ENCODE data around the gene DISC1.

Gene DISC1

DNA sequence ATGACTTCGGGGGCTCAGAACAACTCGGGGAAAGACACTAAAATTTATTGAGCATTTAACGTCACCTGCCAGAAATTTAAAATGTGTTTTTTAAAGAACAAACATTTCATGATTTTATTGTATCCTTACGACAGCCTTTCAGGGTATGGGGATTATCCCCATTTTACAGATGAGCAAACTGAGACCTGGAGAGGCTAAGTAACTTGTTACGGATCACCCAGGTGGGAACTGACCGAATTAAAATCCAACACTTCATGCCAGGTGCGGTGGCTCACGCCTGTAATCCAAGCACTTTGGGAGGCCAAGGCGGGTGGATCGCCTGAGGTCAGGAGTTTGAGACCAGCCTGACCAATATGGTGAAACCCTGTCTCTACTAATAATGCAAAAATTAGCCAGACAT, 50.9 kb downstream of the DISC1 start:
- FAIRE-seq (no peak), DNase-seq (ENCODE audit: insufficient read length, low spot score) (no peak)
- TF ChIP-seq SPI1 (IDR thresholded peaks at IDR 0.05; ENCODE audit: low read depth, low read length) (no peak), POLR2A (IDR thresholded peaks at IDR 0.05; ENCODE audit: low read depth, low read length) (no peak), PAX5 (IDR thresholded peaks at IDR 0.05; ENCODE audit: insufficient read depth, low read length, severe bottlenecking) (no peak), TAF1 (IDR thresholded peaks at IDR 0.05; ENCODE audit: low read depth, low read length) (no peak), POU2F2 (IDR thresholded peaks at IDR 0.05; ENCODE audit: low read depth, low read length) (no peak), POLR2AphosphoS5 (IDR thresholded peaks at IDR 0.05; ENCODE audit: low read depth, low read length) (no peak)

DNA sequence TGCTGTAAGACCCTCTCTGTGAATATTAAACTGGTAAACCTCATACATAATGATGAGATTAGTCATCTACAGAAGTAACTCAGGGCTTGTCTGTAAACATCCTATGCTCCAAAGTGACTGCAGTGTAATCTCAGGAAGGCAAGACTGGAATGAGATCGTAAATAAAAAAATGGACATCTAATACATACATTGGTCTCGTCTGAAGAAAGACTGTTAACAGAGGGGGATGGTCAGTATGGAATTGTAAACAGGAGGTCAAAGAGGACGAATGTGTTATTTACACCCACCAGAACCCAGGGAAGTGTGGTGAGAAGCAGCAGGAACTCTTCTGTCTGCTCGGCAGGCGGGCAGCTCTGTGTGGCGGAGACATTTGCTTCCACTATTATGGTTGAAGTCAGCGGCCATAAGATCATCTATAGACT, 51.4 kb downstream of the DISC1 start:
- FAIRE-seq, result no peak
- TF ChIP-seq POU2F2 (IDR thresholded peaks at IDR 0.05; ENCODE audit: low read depth, low read length) (no peak), POLR2AphosphoS5 (IDR thresholded peaks at IDR 0.05; ENCODE audit: low read depth, low read length) (no peak), SPI1 (IDR thresholded peaks at IDR 0.05; ENCODE audit: low read depth, low read length) (no peak), PAX5 (IDR thresholded peaks at IDR 0.05; ENCODE audit: insufficient read depth, low read length, severe bottlenecking) (no peak), TAF1 (IDR thresholded peaks at IDR 0.05; ENCODE audit: low read depth, low read length) (no peak), POLR2A (IDR thresholded peaks at IDR 0.05; ENCODE audit: low read depth, low read length) (no peak)
- no peak for DNase-seq (ENCODE audit: insufficient read length, low spot score)

DNA sequence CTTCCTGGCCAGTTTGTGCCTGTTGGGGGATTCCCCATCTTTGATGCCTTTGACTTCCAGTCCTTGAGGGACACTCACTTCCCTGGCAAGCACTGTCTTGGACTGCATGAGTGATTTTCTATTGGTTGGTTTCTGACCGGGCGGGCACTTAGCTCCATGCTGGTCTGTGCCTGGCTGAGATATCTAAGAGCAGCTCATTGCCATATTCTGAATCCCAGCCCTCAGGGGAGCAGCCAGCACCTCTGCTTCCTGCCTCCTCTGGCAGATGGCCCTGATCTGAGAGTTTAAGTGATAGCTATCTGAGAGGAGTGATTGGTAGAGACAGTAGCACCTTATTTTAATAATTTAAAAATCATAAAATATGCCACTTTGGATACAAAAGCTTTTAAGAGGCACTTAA, 52.5 kb downstream of the DISC1 start:
- FAIRE-seq, result no peak
- no peak for DNase-seq (ENCODE audit: insufficient read length, low spot score)
- TF ChIP-seq SPI1 (IDR thresholded peaks at IDR 0.05; ENCODE audit: low read depth, low read length) (no peak), PAX5 (IDR thresholded peaks at IDR 0.05; ENCODE audit: insufficient read depth, low read length, severe bottlenecking) (no peak), POU2F2 (IDR thresholded peaks at IDR 0.05; ENCODE audit: low read depth, low read length) (no peak), POLR2A (IDR thresholded peaks at IDR 0.05; ENCODE audit: low read depth, low read length) (no peak), TAF1 (IDR thresholded peaks at IDR 0.05; ENCODE audit: low read depth, low read length) (no peak), POLR2AphosphoS5 (IDR thresholded peaks at IDR 0.05; ENCODE audit: low read depth, low read length) (no peak)

DNA sequence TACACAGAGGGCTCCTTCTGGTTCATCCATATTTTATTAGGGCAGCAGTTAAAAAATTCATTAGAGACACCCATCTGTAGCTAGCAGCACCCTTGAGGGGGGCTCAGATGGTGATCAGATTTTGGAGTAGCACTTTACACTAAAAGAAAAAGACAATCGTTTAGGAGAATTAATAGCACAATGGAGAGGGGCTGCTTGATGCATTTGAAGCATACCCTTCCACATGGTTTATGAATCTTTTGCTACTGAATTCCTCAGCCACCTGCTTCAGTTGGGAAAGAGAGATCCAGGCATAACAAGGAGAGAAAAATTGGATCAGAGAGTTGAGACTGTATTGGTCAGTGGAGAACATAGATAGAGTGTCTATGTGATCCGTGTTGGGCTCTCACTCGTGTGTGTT, 54.4 kb downstream of the DISC1 start:
- TF ChIP-seq TAF1 (IDR thresholded peaks at IDR 0.05; ENCODE audit: low read depth, low read length) (no peak), POLR2AphosphoS5 (IDR thresholded peaks at IDR 0.05; ENCODE audit: low read depth, low read length) (no peak), POU2F2 (IDR thresholded peaks at IDR 0.05; ENCODE audit: low read depth, low read length) (no peak), POLR2A (IDR thresholded peaks at IDR 0.05; ENCODE audit: low read depth, low read length) (no peak), SPI1 (IDR thresholded peaks at IDR 0.05; ENCODE audit: low read depth, low read length) (no peak), PAX5 (IDR thresholded peaks at IDR 0.05; ENCODE audit: insufficient read depth, low read length, severe bottlenecking) (no peak)
- FAIRE-seq, result no peak
- DNase-seq (ENCODE audit: insufficient read length, low spot score), result no peak

DNA sequence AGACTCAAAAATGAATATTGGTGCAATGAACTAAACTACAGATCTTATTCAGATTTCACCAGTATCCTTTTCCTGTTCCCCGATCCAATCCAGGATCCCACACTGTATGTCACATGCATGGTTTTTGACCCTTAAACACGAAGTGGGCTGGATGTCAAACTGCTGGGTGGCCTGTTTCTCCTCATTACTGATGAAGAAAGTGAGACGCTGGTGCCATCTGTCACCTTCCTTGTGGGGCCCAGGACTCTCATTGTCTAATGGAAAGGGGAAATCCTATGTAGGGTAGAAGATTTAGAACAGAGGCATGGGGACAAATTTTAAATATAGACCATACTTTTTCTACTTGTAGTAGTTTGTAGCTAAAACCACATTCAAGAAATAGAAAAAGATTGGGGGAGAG, 56.2 kb downstream of the DISC1 start:
- TF ChIP-seq PAX5 (IDR thresholded peaks at IDR 0.05; ENCODE audit: insufficient read depth, low read length, severe bottlenecking) (no peak), POLR2AphosphoS5 (IDR thresholded peaks at IDR 0.05; ENCODE audit: low read depth, low read length) (no peak), POU2F2 (IDR thresholded peaks at IDR 0.05; ENCODE audit: low read depth, low read length) (no peak), POLR2A (IDR thresholded peaks at IDR 0.05; ENCODE audit: low read depth, low read length) (no peak), TAF1 (IDR thresholded peaks at IDR 0.05; ENCODE audit: low read depth, low read length) (no peak)
- DNase-seq (ENCODE audit: insufficient read length, low spot score), result no peak
- no peak for FAIRE-seq

DNA sequence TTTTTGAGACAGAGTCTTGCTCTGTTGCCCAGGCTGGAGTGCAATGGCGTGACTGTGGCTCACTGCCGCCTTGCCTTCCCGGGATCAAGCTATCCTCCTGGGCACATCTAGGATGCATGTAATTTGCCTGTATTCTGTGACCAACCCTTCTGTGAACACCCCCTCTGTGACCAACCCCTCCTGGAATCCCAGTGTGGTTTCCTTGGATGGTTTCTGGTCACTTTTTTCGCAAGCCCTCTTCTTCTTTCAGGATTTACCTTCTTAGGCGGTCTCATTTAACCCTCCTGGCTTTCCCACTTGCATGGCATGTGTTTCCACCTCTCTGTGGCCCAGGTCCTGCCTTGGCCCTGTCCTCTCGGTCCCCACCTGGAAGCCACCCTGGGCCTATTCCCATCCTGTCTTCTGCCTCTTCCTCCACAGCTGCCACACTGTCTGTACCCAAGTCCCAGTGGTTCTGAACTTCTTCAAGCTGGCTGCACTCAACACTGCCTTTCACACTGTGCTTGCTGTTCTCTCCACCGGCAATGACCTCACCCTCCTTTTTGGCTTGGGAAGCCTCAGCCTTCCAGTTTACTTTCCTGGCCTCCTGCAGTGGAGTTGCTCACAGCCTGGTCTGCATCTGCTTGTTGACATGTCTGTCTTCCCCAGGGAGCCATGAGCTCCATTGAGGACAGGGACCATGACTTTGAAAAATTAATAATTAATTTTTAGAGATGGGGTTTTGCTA, 57.0 kb downstream of the DISC1 start:
- TF ChIP-seq TAF1 (IDR thresholded peaks at IDR 0.05; ENCODE audit: low read depth, low read length), result no peak
- TF ChIP-seq SPI1 (IDR thresholded peaks at IDR 0.05; ENCODE audit: low read depth, low read length), result no peak
- no peak for TF ChIP-seq POLR2AphosphoS5 (IDR thresholded peaks at IDR 0.05; ENCODE audit: low read depth, low read length)
- no peak for TF ChIP-seq POLR2A (IDR thresholded peaks at IDR 0.05; ENCODE audit: low read depth, low read length)
- TF ChIP-seq PAX5 (IDR thresholded peaks at IDR 0.05; ENCODE audit: insufficient read depth, low read length, severe bottlenecking), result no peak
- TF ChIP-seq POU2F2 (IDR thresholded peaks at IDR 0.05; ENCODE audit: low read depth, low read length), result no peak
- FAIRE-seq (no peak), DNase-seq (ENCODE audit: insufficient read length, low spot score) (no peak)

DNA sequence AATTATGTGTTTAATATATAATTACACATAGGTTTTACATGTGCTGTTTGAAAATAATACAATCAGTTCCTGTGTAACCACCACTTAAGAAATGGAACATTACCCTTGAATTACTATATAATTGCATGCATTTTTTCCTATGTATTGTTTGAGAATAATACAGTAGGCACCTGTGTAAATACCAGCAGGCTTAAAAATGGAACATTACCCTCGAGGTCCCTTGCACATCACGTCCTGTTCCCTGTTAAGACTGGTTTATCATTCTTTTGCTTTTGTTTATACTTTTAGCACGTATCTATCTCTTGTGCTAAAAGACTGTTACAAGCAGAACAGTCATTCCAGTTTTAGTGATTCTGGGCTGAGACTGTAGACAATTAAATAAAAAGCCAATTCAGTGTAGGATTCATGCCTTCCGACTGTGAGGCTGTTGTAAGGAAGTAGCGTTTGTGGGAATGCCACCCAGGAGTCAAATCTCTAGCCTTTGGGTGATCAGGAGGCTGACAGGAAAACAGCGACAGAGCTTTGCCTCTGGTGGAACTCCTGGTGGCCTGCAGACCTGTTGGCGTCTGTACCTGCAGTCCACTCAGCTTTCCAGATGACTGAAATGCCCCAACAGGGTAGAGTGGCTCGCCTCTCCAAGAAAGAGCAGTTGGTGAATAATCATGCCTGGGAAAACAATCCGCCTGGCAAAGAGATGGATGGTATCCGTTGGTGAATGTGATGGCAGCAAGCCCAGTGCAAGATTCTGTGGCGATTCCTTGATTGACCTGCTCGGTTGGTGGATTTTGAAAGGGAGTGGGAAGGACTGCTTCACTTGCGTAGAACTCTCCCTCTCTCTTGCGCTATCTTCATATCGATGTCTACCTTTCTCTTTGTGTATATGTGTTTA, 58.0 kb downstream of the DISC1 start:
- FAIRE-seq (no peak), DNase-seq (ENCODE audit: insufficient read length, low spot score) (no peak)
- TF ChIP-seq SPI1 (IDR thresholded peaks at IDR 0.05; ENCODE audit: low read depth, low read length) (no peak), PAX5 (IDR thresholded peaks at IDR 0.05; ENCODE audit: insufficient read depth, low read length, severe bottlenecking) (no peak), POLR2A (IDR thresholded peaks at IDR 0.05; ENCODE audit: low read depth, low read length) (no peak), TAF1 (IDR thresholded peaks at IDR 0.05; ENCODE audit: low read depth, low read length) (no peak), POLR2AphosphoS5 (IDR thresholded peaks at IDR 0.05; ENCODE audit: low read depth, low read length) (no peak), POU2F2 (IDR thresholded peaks at IDR 0.05; ENCODE audit: low read depth, low read length) (no peak)

DNA sequence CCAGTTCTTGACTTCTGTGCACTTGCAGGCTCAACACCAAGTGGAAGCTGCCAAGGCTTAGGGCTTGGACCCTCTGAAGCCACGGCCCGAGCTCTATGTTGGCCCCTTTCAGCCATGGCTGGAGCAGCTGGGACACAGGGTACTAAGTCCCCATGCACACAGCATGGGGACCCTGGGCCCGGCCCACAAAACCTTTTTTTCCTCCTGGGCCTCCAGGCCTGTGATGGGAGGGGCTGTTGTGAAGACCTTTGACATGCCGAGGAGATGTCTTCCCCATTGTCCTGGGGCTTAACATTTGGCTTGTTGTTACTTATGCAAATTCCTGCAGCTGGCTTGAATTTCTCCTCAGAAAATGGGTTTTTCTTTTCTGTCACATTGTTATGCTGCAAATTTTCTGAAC, 59.8 kb downstream of the DISC1 start:
- DNase-seq (ENCODE audit: insufficient read length, low spot score) (no peak), FAIRE-seq (no peak)
- TF ChIP-seq SPI1 (IDR thresholded peaks at IDR 0.05; ENCODE audit: low read depth, low read length), result no peak
- no peak for TF ChIP-seq TAF1 (IDR thresholded peaks at IDR 0.05; ENCODE audit: low read depth, low read length)
- no peak for TF ChIP-seq POLR2AphosphoS5 (IDR thresholded peaks at IDR 0.05; ENCODE audit: low read depth, low read length)
- TF ChIP-seq PAX5 (IDR thresholded peaks at IDR 0.05; ENCODE audit: insufficient read depth, low read length, severe bottlenecking), result no peak
- no peak for TF ChIP-seq POU2F2 (IDR thresholded peaks at IDR 0.05; ENCODE audit: low read depth, low read length)
- no peak for TF ChIP-seq POLR2A (IDR thresholded peaks at IDR 0.05; ENCODE audit: low read depth, low read length)

DNA sequence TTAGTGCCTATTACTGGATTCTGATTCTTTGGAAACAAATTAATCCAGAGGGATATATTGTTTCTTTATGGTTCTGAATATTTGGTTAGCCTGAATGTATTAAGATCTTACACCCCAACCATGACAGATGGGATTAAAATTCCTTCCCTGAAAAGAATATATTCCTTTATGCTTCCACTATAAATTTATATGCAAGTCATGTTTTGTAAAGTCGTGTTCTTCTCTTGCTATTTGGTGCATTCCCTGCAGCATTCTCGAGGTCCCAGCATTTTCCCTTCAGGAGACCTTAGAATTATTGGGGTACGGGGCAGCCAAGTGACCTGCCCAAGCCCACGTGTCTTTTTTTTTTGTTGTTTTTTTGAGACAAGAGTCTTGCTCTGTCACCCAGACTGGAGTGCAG, 62.4 kb downstream of the DISC1 start:
- no peak for DNase-seq (ENCODE audit: insufficient read length, low spot score)
- FAIRE-seq, result no peak
- no peak for TF ChIP-seq SPI1 (IDR thresholded peaks at IDR 0.05; ENCODE audit: low read depth, low read length)
- TF ChIP-seq POLR2A (IDR thresholded peaks at IDR 0.05; ENCODE audit: low read depth, low read length), result no peak
- TF ChIP-seq POLR2AphosphoS5 (IDR thresholded peaks at IDR 0.05; ENCODE audit: low read depth, low read length), result no peak
- TF ChIP-seq TAF1 (IDR thresholded peaks at IDR 0.05; ENCODE audit: low read depth, low read length), result no peak
- TF ChIP-seq PAX5 (IDR thresholded peaks at IDR 0.05; ENCODE audit: insufficient read depth, low read length, severe bottlenecking), result no peak
- no peak for TF ChIP-seq POU2F2 (IDR thresholded peaks at IDR 0.05; ENCODE audit: low read depth, low read length)

All from GM12891 (cell line).